Adrenal gland (tissue), 12 donors: Measurements from ENCODE around the gene ELMO3. TPM values are rescaled to one million over a fixed set of nuclear protein-coding genes. Genes with fewer than 3 reads are reported as not detected.

ENCODE experiments used
- DNase-seq, 7 donors: peaks; one replicate each; pipeline ENCODE4 v3.0.0-alpha.2; 2019 to 2020
- H3K27ac ChIP-seq, 5 donors: fragments of 200-600 bp; sonication (generic) in 4 of 5; 1 replicate in 3 of 5; 2 replicates in 2 of 5; pipeline versions ENCODE4 v1.5.1 to v1.8.0; 2016 to 2020; ENCODE audit warnings: mild to moderate bottlenecking in 1 of 5
- H3K27me3 ChIP-seq: fragments of 200-600 bp; 2 replicates; pipeline ENCODE4 v1.8.0; 2021
- H3K36me3 ChIP-seq, 2 donors: fragments of 200-600 bp; replicated peaks in 1 of 2; 1 replicate in 1 of 2; 2 replicates in 1 of 2; pipeline versions ENCODE4 v1.5.1 to v1.8.0; 2018 to 2022
- H3K4me1 ChIP-seq, 2 donors: fragments of 200-600 bp; replicated peaks in 1 of 2; 1 replicate in 1 of 2; 2 replicates in 1 of 2; pipeline versions ENCODE4 v1.5.1 to v1.8.0; 2018 to 2021
- H3K4me3 ChIP-seq, 4 donors: fragments of 200-600 bp; sonication (generic) in 3 of 4; one replicate each; pipeline ENCODE4 v1.5.1; 2016 to 2018
- H3K9me3 ChIP-seq, 3 donors: fragments of 200-600 bp; sonication (generic) in 1 of 3; replicated peaks in 1 of 3; 1 replicate in 2 of 3; 2 replicates in 1 of 3; pipeline versions ENCODE4 v1.5.1 to v1.8.0; 2016 to 2021
- CTCF ChIP-seq, 6 experiments: fragments of 450-650 bp in 4 of 6; fragments of 200-600 bp in 2 of 6; sonication (generic) in 1 of 6; IDR thresholded peaks; 1 replicate in 5 of 6; 2 replicates in 1 of 6; pipeline versions ENCODE4 v1.5.1 to v1.8.0; 2016 to 2021; ENCODE audit warnings: antibody characterized with exemption in 6 of 6, mild to moderate bottlenecking in 2 of 6, moderate library complexity in 1 of 6
- POLR2A ChIP-seq, 2 donors: fragments of 450-650 bp; IDR thresholded peaks; one replicate each; pipeline ENCODE4 v1.6.1; 2017; ENCODE audit warnings: antibody characterized with exemption in 2 of 2, mild to moderate bottlenecking in 2 of 2, moderate library complexity in 1 of 2
- WGBS, 4 donors: extraction: QIAGEN DNeasy Blood & Tissue Kit in 2 of 4; methylation state at CpG; one replicate each; pipeline versions ENCODE4 v1.1.5 to v1.1.7; 2013 to 2017; 5-methylcytosine and 5-hydroxymethylcytosine counted together
- intact Hi-C, 2 donors: fragments of 100-400 bp; cut with DNase I; formaldehyde crosslinking; loops; one replicate each; pipeline versions ENCODE4 v1.14.1 to v1.15.0; 2022 to 2023
- polyA plus RNA-seq, 3 donors: library from polyadenylated mRNA; stranded (reverse); fragments of 200-250 nt in 2 of 3; fragments of 350-450 nt in 1 of 3; fragmentation: Illumina TruSeq in 1 of 3; extraction: RNeasy Lipid Tissue Mini Kit (QIAGEN cat#74804) in 1 of 3; gene quantifications; one replicate each; pipeline ENCODE4 v1.2.3, GENCODE V29; 2013 to 2014
- total RNA-seq, 9 donors: library from RNA; depleted of rRNA in 4 of 9; stranded (reverse); fragments of >200 nt in 4 of 9; fragments of 120-200 nt in 1 of 9; fragmentation: NEBNext Ultra II Directional in 1 of 9; extraction: Animal tissue kit (Norgen Biotek cat#: 25700) in 1 of 9; gene quantifications; one replicate each; pipeline versions ENCODE4 v1.1.0 to v1.2.4, GENCODE V29; 2013 to 2023
- donor health status: healthy with polysubstance abuse.
- donor health status: Bipolar disorder and iron deficiency.
- donor health status: DM: yes; HTN: yes; CAD: no.
- donor health status: DM: no; HTN: no; CAD: no.
- donor health status: DM: no; HTN: no; CAD: no.
- donor health status: DM: yes; HTN: yes; CAD: no.

Gene ELMO3
- total and polyA plus RNA-seq, 12 donors, result 0.18 to 7.0 (median 1.8) TPM

GRCh38 chr16:67240506-67240905, 41.6 kb downstream of the ELMO3 start:
- H3K9me3 ChIP-seq, result no peaks in the 10 kb centered on the region
- H3K4me3 ChIP-seq, result no peak overlapping the region
- TF ChIP-seq POLR2A (IDR thresholded peaks at IDR 0.05), result no peak
- no peak for TF ChIP-seq CTCF (IDR thresholded peaks at IDR 0.05)
- WGBS, 4 donors, result 66 to 76% (median 75%) methylated on average over 4 of the region's 4 CpGs; no CpG with 5 or more reads in 1 of the 4 donors
- peak in 1 of 7 donors; percentile 19 for DNase-seq
- intact Hi-C loops, result no loop called here
- H3K27me3 ChIP-seq, result no peaks in the 10 kb centered on the region
- H3K27ac ChIP-seq, result peak overlapping the region in 4 of 5 donors; percentile 73 to 94 (median 83)
- H3K36me3 ChIP-seq, result peaks cover 0 to 40% of the 10 kb centered on the region in 2 donors
- peaks cover 54% of the 10 kb centered on the region in 2 donors for H3K4me1 ChIP-seq

- 30 to 38% (median 34%) methylated on average over 8 to 10 of the region's 10 CpGs for WGBS, 4 donors
- H3K9me3 ChIP-seq, result no peaks in the 10 kb centered on the region
- H3K27ac ChIP-seq, result peak overlapping the region; percentile 2 to 94 (median 75)
- peaks cover 0 to 32% of the 10 kb centered on the region in 2 donors for H3K36me3 ChIP-seq
- TF ChIP-seq POLR2A (IDR thresholded peaks at IDR 0.05) (no peak), CTCF (IDR thresholded peaks at IDR 0.05) (no peak)
- intact Hi-C loops, result no loop called here
- peak; percentile 67 to 90 (median 82) for DNase-seq
- H3K4me3 ChIP-seq, result no peak overlapping the region
- H3K27me3 ChIP-seq, result no peaks in the 10 kb centered on the region
- H3K4me1 ChIP-seq, result peaks cover 57 to 60% of the 10 kb centered on the region in 2 donors
Measured at GRCh38 chr16:67241008-67241900, 42.3 kb downstream of the ELMO3 start.

- Histone ChIP-seq H3K9me3 (no peaks in the 10 kb centered on the region), H3K4me3 (no peak overlapping the region), H3K27ac (peak overlapping the region in 3 of 5 donors; percentile 73 to 94 (median 91)), H3K4me1 (peaks cover 57 to 60% of the 10 kb centered on the region in 2 donors), H3K36me3 (peaks cover 0 to 22% of the 10 kb centered on the region in 2 donors), H3K27me3 (no peaks in the 10 kb centered on the region)
- intact Hi-C loops, result no loop called here
- no peak for TF ChIP-seq CTCF (IDR thresholded peaks at IDR 0.05)
- no peak for TF ChIP-seq POLR2A (IDR thresholded peaks at IDR 0.05)
- peak in 2 of 7 donors; percentile 16 to 18 for DNase-seq
- 60 to 88% (median 80%) methylated on average over 3 to 4 of the region's 4 CpGs for WGBS, 4 donors
Measured at GRCh38 chr16:67242138-67242730, 43.3 kb downstream of the ELMO3 start.

- Histone ChIP-seq H3K36me3 (peaks cover 0 to 10% of the 10 kb centered on the region in 2 donors), H3K27me3 (no peaks in the 10 kb centered on the region), H3K4me3 (no peak overlapping the region), H3K9me3 (no peaks in the 10 kb centered on the region), H3K4me1 (peaks cover 63 to 70% of the 10 kb centered on the region in 2 donors), H3K27ac (peak overlapping the region; percentile 64 to 94 (median 85))
- intact Hi-C loops, result no loop called here
- DNase-seq, result peak in 6 of 7 donors; percentile 41 to 66 (median 58)
- no peak for TF ChIP-seq CTCF (IDR thresholded peaks at IDR 0.05)
- TF ChIP-seq POLR2A (IDR thresholded peaks at IDR 0.05), result no peak
- 64 to 72% (median 65%) methylated on average over 4 of the region's 4 CpGs for WGBS, 4 donors
Measured at GRCh38 chr16:67243481-67243880, 44.5 kb downstream of the ELMO3 start.
